HCT116 (cell line): ENCODE data around the gene FCSK. TPM values are rescaled to one million over a fixed set of nuclear protein-coding genes. Genes with fewer than 3 reads are reported as not detected.

Experiments
- ATAC-seq: fragments of 200-7000 bp; cut with Tn5 transposase; 2 replicates; pipeline ENCODE4 v1.9.1; 2020; ENCODE audit warnings: mild to moderate bottlenecking, moderate library complexity
- BruUV-seq: library from RNA; stranded (reverse); fragments of 400-500 nt; replicated peaks from 2 replicates; lab custom pipeline; 2021; lab: Mats Ljungman, UMichigan
- CTCF ChIA-PET: fragments of 300-600 bp; sonication (Branson Sonifier 250); formaldehyde crosslinking; loops from one replicate; lab custom pipeline; 2021; ENCODE audit warnings: antibody characterized with exemption; lab: Charles Lee
- POLR2A ChIA-PET: fragments of 300-600, 350-600 bp; sonication (Branson Sonifier 250); formaldehyde crosslinking; loops from one replicate; lab custom pipeline; 2021; ENCODE audit warnings: antibody characterized with exemption; lab: Charles Lee
- RAD21 ChIA-PET, 2 experiments: fragments of 300-600 bp; sonication (Branson Sonifier 250); formaldehyde crosslinking; loops; one replicate each; lab custom pipeline; 2023; ENCODE audit warnings: low total read pairs in 2 of 2; ENCODE audit not compliant: uncharacterized antibody in 2 of 2, unreplicated experiment in 2 of 2, low non-redundant PET in 1 of 2; lab: Charles Lee
- DNase-seq: peaks from one replicate; pipeline ENCODE4 v3.0.0-alpha.2; 2010; ENCODE audit warnings: low read depth, low spot score
- H2AFZ ChIP-seq: fragments of 200-600 bp; shearing (Covaris generic), sonication (generic); 2 replicates; pipeline ENCODE4 v1.6.1; 2017; ENCODE audit warnings: low read depth, mixed run types, mixed read lengths, antibody characterized with exemption, low read length; ENCODE audit not compliant: poor library complexity, severe bottlenecking
- H3K27ac ChIP-seq: 2 replicates; pipeline ENCODE4 v1.5.1; 2012; ENCODE audit warnings: low read depth, low read length
- H3K27me3 ChIP-seq: fragments of 200-600 bp; sonication (generic); 2 replicates; pipeline ENCODE4 v1.6.1; 2016; ENCODE audit warnings: mixed run types, low read length, mixed read lengths; ENCODE audit not compliant: insufficient read depth
- H3K36me3 ChIP-seq, 2 experiments: fragments of 200-500 bp in 1 of 2; fragments of 200-600 bp in 1 of 2; sonication (Bioruptor generic) in 1 of 2; sonication (generic) in 1 of 2; 2 replicates each; pipeline versions ENCODE4 v1.5.1 to v1.6.1; 2014 to 2016; ENCODE audit warnings: low read length in 2 of 2, inconsistent platforms in 1 of 2, mixed read lengths in 1 of 2, mixed run types in 1 of 2; ENCODE audit not compliant: insufficient read depth in 2 of 2, control insufficient read depth in 1 of 2
- H3K4me1 ChIP-seq, 2 experiments: fragments of 200-600 bp in 1 of 2; sonication (generic) in 1 of 2; 2 replicates each; pipeline versions ENCODE4 v1.5.1 to v1.6.1; 2012 to 2017; ENCODE audit warnings: low read length in 2 of 2, inconsistent platforms in 1 of 2, mild to moderate bottlenecking in 1 of 2, mixed read lengths in 1 of 2, mixed run types in 1 of 2, moderate library complexity in 1 of 2; ENCODE audit not compliant: insufficient read depth in 2 of 2, control insufficient read depth in 1 of 2
- H3K4me2 ChIP-seq: fragments of 200-600 bp; sonication (generic); 2 replicates; pipeline ENCODE4 v1.6.1; 2017; ENCODE audit warnings: mixed run types, low read length, mixed read lengths
- H3K4me3 ChIP-seq, 2 experiments: fragments of 200-600 bp in 1 of 2; sonication (generic) in 1 of 2; replicated peaks in 1 of 2; 2 replicates each; pipeline ENCODE4 v1.5.1; 2011 to 2016; ENCODE audit warnings: low read length in 2 of 2, control low read depth in 1 of 2, low read depth in 1 of 2, mild to moderate bottlenecking in 1 of 2, mixed read lengths in 1 of 2, mixed run types in 1 of 2
- H3K79me2 ChIP-seq: fragments of 200-600 bp; sonication (generic); 2 replicates; pipeline ENCODE4 v1.6.1; 2017; ENCODE audit warnings: mild to moderate bottlenecking, mixed run types, low read length, moderate library complexity, mixed read lengths; ENCODE audit not compliant: insufficient read depth
- H3K9ac ChIP-seq: fragments of 200-600 bp; sonication (generic); 2 replicates; pipeline ENCODE4 v1.6.1; 2016; ENCODE audit warnings: low read length, mixed read lengths
- H3K9me2 ChIP-seq: fragments of 200-600 bp; sonication (generic), shearing (Covaris generic); 2 replicates; pipeline ENCODE4 v1.6.1; 2017; ENCODE audit warnings: mixed run types, mild to moderate bottlenecking, moderate library complexity; ENCODE audit not compliant: insufficient read depth
- H3K9me3 ChIP-seq, 2 experiments: fragments of 200-500 bp in 1 of 2; fragments of 200-600 bp in 1 of 2; sonication (Bioruptor generic) in 1 of 2; sonication (generic) in 1 of 2; 2 replicates each; pipeline ENCODE4 v1.6.1; 2014 to 2017; ENCODE audit warnings: low read length in 2 of 2, mixed read lengths in 2 of 2, inconsistent platforms in 1 of 2, low read depth in 1 of 2, mild to moderate bottlenecking in 1 of 2, mixed run types in 1 of 2, moderate library complexity in 1 of 2; ENCODE audit not compliant: control insufficient read depth in 1 of 2, insufficient read depth in 1 of 2
- H4K20me1 ChIP-seq: fragments of 200-600 bp; sonication (generic), shearing (Covaris generic); 2 replicates; pipeline ENCODE4 v1.6.1; 2017; ENCODE audit warnings: mixed run types, mild to moderate bottlenecking, moderate library complexity; ENCODE audit not compliant: insufficient read depth
- CBX3 ChIP-seq: IDR thresholded peaks from 2 replicates; pipeline ENCODE4 v1.6.1; 2012; ENCODE audit warnings: low read depth
- CEBPB ChIP-seq: IDR thresholded peaks from 2 replicates; pipeline ENCODE4 v1.6.1; 2012; ENCODE audit warnings: low read depth
- EGR1 ChIP-seq: IDR thresholded peaks from 2 replicates; pipeline ENCODE4 v1.6.1; 2012; ENCODE audit warnings: low read depth
- EZH2phosphoT487 ChIP-seq: fragments of 200-600 bp; IDR thresholded peaks from 2 replicates; pipeline ENCODE4 v1.6.1; 2018; ENCODE audit warnings: antibody characterized with exemption, borderline replicate concordance
- FOSL1 ChIP-seq: IDR thresholded peaks from 2 replicates; pipeline ENCODE4 v1.6.1; 2012; ENCODE audit warnings: low read depth
- JUND ChIP-seq: IDR thresholded peaks from 2 replicates; pipeline ENCODE4 v1.6.1; 2012
- POLR2A ChIP-seq: IDR thresholded peaks from 2 replicates; pipeline ENCODE4 v1.7.0; 2011; ENCODE audit warnings: borderline replicate concordance; ENCODE audit not compliant: insufficient read depth, insufficient read length; ENCODE audit errors: extremely low read depth
- RAD21 ChIP-seq: IDR thresholded peaks from 2 replicates; pipeline ENCODE4 v1.6.1; 2012; ENCODE audit warnings: low read depth, mild to moderate bottlenecking
- SIN3A ChIP-seq: IDR thresholded peaks from 2 replicates; pipeline ENCODE4 v1.6.1; 2012; ENCODE audit warnings: low read depth
- SP1 ChIP-seq: IDR thresholded peaks from 2 replicates; pipeline ENCODE4 v1.6.1; 2012; ENCODE audit warnings: low read depth
- SRF ChIP-seq: IDR thresholded peaks from 2 replicates; pipeline ENCODE4 v1.6.1; 2012; ENCODE audit warnings: low read depth
- YY1 ChIP-seq: IDR thresholded peaks from 2 replicates; pipeline ENCODE4 v1.6.1; 2011; ENCODE audit warnings: low read length, low read depth, moderate library complexity, mild to moderate bottlenecking; ENCODE audit not compliant: insufficient replicate concordance; ENCODE audit errors: extremely low read depth
- ZFX ChIP-seq: fragments of 450-650 bp; IDR thresholded peaks from 2 replicates; pipeline ENCODE4 v1.6.1; 2017
- ZNF274 ChIP-seq: fragments of 200-500 bp; sonication (Bioruptor generic); IDR thresholded peaks from 2 replicates; pipeline ENCODE4 v1.6.1; 2014; ENCODE audit warnings: mild to moderate bottlenecking, low read depth, low read length, inconsistent platforms
- intact Hi-C: fragments of 100-400 bp; cut with micrococcal nuclease; formaldehyde crosslinking; loops from 2 replicates; pipeline ENCODE4 v1.10.0; 2022
- total RNA-seq: library from RNA; stranded (reverse); gene quantifications from one replicate; pipeline ENCODE4 v1.2.1, GENCODE V29; 2021; ENCODE audit not compliant: unreplicated experiment
- TF ChIP-seq, protein P1 (sequence below): IDR thresholded peaks from 2 replicates; pipeline ENCODE4 v1.6.1; 2012
- TF ChIP-seq, protein P2 (sequence below): IDR thresholded peaks from 2 replicates; pipeline ENCODE4 v1.6.1; 2011; ENCODE audit warnings: mild to moderate bottlenecking, low read length, moderate library complexity; ENCODE audit not compliant: insufficient replicate concordance; ENCODE audit errors: extremely low read depth
- TF ChIP-seq, protein P3 (sequence below): IDR thresholded peaks from 2 replicates; pipeline ENCODE4 v1.6.1; 2012; ENCODE audit warnings: low read depth
- TF ChIP-seq, protein P4 (sequence below), 3 experiments: fragments of 200-600 bp in 1 of 3; sonication (generic) in 1 of 3; IDR thresholded peaks in 2 of 3; conservative IDR thresholded peaks in 1 of 3; 2 replicates each; pipeline ENCODE4 v1.5.1; 2012 to 2017; ENCODE audit warnings: low read depth in 2 of 3, low read length in 2 of 3, antibody characterized with exemption in 1 of 3, borderline replicate concordance in 1 of 3, control low read depth in 1 of 3, mild to moderate bottlenecking in 1 of 3, mixed read lengths in 1 of 3, mixed run types in 1 of 3, moderate library complexity in 1 of 3; ENCODE audit not compliant: insufficient read depth in 1 of 3

The FCSK gene
- total RNA-seq, 1 experiment from 2014 or later, result 17.1 TPM

DNA sequence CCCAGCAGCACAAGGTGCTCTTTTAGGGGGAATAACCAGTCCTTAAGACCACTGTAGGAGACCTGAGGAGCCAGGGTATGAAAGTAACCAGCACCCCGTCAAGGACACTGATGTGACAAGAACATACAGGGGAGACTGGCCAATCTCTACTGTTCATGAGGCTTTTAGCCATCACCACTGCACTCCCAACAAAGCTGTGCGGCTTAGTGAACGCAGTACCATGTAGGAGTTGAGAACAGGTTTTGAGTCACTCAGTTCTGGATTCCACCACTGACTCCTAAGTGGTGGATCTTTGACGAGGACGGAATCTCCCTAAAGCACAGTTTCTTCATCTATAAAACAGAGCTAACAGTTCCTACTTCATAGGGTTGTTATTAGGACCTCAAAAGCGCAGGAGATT, 42.1 kb downstream of the FCSK start:
- no peak for ATAC-seq

More for the DNA sequence above, 42.1 kb downstream of the FCSK start:
- Histone ChIP-seq H3K9ac (no peak overlapping the region), H3K4me3 (no peak overlapping the region), H3K79me2 (no peaks in the 10 kb centered on the region), H3K4me2 (no peak overlapping the region), H3K9me3 (no peaks in the 10 kb centered on the region), H3K36me3 (peaks cover 18 to 24% of the 10 kb centered on the region in 2 experiments; a peak in 3 of 4 replicates), H2AFZ (no peak overlapping the region), H4K20me1 (no peaks in the 10 kb centered on the region), H3K4me1 (no peaks in the 10 kb centered on the region), H3K27ac (no peak overlapping the region), H3K9me2 (no peaks in the 10 kb centered on the region), H3K27me3 (no peaks in the 10 kb centered on the region)
- ChIA-PET POLR2A (no interaction called here), RAD21 (no interaction called here), CTCF (no interaction called here)
- BruUV-seq, result no TSS peak
- intact Hi-C loops, result no loop called here
- no peak for TF ChIP-seq RAD21
- no peak for TF ChIP-seq SRF
- TF ChIP-seq POLR2A, result no peak
- TF ChIP-seq CEBPB, result no peak
- TF ChIP-seq YY1, result no peak
- no peak for TF ChIP-seq EZH2phosphoT487
- no peak for TF ChIP-seq JUND
- no peak for TF ChIP-seq SP1
- TF ChIP-seq ZNF274, result no peak
- no peak for TF ChIP-seq FOSL1
- TF ChIP-seq, protein P1, sequence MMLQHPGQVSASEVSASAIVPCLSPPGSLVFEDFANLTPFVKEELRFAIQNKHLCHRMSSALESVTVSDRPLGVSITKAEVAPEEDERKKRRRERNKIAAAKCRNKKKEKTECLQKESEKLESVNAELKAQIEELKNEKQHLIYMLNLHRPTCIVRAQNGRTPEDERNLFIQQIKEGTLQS, result no peak
- TF ChIP-seq, protein P2, sequence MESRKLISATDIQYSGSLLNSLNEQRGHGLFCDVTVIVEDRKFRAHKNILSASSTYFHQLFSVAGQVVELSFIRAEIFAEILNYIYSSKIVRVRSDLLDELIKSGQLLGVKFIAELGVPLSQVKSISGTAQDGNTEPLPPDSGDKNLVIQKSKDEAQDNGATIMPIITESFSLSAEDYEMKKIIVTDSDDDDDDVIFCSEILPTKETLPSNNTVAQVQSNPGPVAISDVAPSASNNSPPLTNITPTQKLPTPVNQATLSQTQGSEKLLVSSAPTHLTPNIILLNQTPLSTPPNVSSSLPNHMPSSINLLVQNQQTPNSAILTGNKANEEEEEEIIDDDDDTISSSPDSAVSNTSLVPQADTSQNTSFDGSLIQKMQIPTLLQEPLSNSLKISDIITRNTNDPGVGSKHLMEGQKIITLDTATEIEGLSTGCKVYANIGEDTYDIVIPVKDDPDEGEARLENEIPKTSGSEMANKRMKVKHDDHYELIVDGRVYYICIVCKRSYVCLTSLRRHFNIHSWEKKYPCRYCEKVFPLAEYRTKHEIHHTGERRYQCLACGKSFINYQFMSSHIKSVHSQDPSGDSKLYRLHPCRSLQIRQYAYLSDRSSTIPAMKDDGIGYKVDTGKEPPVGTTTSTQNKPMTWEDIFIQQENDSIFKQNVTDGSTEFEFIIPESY, result no peak
- TF ChIP-seq, protein P3, sequence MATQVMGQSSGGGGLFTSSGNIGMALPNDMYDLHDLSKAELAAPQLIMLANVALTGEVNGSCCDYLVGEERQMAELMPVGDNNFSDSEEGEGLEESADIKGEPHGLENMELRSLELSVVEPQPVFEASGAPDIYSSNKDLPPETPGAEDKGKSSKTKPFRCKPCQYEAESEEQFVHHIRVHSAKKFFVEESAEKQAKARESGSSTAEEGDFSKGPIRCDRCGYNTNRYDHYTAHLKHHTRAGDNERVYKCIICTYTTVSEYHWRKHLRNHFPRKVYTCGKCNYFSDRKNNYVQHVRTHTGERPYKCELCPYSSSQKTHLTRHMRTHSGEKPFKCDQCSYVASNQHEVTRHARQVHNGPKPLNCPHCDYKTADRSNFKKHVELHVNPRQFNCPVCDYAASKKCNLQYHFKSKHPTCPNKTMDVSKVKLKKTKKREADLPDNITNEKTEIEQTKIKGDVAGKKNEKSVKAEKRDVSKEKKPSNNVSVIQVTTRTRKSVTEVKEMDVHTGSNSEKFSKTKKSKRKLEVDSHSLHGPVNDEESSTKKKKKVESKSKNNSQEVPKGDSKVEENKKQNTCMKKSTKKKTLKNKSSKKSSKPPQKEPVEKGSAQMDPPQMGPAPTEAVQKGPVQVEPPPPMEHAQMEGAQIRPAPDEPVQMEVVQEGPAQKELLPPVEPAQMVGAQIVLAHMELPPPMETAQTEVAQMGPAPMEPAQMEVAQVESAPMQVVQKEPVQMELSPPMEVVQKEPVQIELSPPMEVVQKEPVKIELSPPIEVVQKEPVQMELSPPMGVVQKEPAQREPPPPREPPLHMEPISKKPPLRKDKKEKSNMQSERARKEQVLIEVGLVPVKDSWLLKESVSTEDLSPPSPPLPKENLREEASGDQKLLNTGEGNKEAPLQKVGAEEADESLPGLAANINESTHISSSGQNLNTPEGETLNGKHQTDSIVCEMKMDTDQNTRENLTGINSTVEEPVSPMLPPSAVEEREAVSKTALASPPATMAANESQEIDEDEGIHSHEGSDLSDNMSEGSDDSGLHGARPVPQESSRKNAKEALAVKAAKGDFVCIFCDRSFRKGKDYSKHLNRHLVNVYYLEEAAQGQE, result no peak
- TF ChIP-seq EGR1, result no peak
- TF ChIP-seq, protein P4, sequence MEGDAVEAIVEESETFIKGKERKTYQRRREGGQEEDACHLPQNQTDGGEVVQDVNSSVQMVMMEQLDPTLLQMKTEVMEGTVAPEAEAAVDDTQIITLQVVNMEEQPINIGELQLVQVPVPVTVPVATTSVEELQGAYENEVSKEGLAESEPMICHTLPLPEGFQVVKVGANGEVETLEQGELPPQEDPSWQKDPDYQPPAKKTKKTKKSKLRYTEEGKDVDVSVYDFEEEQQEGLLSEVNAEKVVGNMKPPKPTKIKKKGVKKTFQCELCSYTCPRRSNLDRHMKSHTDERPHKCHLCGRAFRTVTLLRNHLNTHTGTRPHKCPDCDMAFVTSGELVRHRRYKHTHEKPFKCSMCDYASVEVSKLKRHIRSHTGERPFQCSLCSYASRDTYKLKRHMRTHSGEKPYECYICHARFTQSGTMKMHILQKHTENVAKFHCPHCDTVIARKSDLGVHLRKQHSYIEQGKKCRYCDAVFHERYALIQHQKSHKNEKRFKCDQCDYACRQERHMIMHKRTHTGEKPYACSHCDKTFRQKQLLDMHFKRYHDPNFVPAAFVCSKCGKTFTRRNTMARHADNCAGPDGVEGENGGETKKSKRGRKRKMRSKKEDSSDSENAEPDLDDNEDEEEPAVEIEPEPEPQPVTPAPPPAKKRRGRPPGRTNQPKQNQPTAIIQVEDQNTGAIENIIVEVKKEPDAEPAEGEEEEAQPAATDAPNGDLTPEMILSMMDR (IDR thresholded peaks at IDR 0.05 in 2 of 3, conservative IDR thresholded peaks at IDR 0.05 in 1 of 3; ENCODE audit: borderline replicate concordance in 1 of 3, insufficient read depth in 1 of 3, low read depth in 2 of 3, low read length in 2 of 3), result no peak
- no peak for TF ChIP-seq CBX3
- no peak for TF ChIP-seq ZFX
- no peak for TF ChIP-seq SIN3A
- no peak for DNase-seq
